ENCODE data around the gene SEL1L3.
"Not testable (repeated sequence)": the region's sequence is repeated elsewhere in the genome, so short reads cannot be mapped to it uniquely, and the experiment has no call there.

The SEL1L3 gene

DNA sequence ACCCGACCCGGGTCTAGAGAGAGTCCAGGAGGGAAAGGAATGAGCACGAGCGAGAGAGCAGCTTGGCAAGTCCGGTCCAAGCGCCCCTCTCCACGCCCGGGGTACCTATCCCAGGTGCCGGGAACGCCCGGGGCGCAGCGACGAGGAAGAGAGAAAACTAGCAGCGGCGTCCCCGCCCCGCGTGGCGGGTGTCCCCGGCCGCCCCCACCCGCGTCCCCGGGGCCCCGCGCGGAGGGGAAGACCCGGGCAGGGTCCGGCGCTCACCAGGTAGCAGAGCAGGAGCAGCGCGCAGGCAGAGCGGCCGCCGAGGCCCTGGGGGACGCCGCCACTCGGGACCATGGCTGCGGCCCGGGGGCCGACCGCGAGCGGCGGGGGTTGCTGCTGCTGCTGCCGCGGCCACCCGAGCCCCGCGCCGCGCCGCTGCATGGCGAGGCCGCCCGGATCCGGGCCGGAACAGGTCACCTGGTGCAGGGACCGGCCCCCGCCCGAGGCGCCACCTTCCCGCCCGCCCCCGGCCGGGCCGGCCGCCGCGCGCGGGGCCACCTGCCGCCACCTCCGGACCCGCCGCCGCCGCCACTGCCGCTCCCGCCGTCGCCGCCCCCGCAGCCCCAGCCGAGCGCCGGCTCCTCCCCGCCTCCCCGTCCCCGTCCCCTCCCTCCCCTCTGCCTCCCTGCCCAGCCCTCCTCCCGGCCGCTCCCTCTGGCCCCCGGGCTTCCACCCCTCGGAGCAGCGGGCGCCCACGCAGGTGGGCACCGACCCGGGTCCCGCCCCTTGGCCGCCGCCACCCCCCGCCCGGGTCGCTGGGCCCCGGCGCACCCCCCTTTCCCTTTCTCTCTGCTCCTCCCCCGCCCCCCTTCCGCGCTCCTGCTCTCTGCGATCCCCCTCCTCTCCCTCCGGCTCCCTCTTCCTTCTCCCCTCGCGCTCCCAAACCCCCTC lies at the start of gene SEL1L3:
SEL1L3 (minus strand) TSS at position 578 of the 936 bp plus-strand sequence; CDS start at position 426, 152 bp downstream.
- peak; percentile 81 for DNase-seq (ENCODE audit: low spot score)

DNA sequence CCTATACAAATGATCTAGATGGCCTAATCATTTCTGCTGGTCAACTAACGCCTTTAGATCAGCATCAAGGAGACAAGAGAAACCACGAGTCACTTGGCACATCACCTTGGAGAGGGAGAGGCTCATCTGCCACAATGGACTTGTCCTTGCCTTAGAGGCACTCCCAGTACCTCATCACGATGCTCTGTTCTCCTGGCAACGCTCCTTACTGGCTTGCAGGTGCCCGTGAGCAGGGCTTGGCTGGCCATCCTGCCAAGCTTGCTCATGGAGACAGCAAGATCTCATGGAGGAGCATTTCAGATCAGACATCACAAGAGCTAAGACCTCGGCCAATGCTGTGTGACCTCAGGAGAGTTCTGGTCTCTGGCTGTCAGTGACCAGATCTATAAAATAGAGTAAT lies 48.6 kb upstream of the SEL1L3 start:
- DNase-seq (ENCODE audit: low spot score), result no peak

DNA sequence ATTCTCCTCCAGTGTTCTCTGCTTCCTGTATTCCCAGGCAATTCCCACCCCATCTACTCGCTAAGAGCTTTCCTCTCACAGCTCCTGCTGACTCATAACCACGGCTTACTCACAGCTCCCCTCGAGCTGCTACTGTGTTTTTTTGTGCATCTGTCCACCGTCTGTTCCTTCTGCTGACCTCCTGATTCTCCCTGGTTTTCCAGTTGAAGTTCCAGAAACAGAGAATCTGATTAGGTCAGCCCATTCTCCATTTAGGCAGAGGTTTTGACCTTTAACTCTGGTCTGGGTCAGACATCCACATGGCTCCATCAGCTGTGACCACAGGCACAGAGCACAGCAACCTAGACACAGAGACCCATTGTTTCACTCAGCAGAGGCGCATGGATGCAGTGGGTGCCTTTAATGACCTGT lies 45.7 kb upstream of the SEL1L3 start:
- peak; percentile 34 for DNase-seq (ENCODE audit: low spot score)

DNA sequence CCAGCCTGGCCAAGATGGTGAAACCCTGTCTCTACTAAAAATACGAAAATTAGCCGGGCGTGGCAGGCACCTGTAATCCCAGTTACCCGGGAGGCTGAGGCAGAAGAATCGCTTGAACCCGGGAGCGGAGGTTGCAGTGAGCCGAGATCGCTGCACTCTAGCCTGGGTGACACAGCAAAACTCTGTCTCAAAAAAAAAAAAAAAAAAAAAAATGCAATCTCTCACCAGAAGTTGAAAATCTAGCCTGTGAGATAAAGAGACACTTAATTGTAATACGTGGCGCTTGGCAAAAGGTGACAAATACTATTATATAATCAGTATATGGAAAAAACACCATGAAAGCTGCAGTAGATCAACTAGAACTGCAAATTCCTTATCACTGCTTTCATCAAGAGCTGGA lies 43.3 kb upstream of the SEL1L3 start:
- DNase-seq (ENCODE audit: low spot score), result not testable (repeated sequence)

DNA sequence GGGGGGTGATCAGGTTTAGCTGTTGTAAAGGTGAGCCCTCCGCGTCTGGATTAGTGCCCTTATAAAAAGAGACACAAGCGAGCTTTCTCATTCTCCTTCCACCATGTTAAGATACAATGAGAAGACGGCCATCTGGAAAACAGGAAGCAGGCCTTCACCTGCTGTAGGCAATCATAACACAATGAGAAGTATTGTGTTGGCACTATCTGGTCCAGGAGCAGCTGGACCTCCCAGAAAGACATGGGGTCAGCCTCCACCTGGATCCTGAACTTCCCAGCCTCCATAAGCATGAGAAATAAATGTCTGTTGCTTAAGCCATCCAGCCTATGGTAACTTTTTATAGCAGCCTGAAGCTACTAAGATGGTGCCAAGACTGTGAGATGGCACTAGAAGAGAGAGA lies 42.6 kb upstream of the SEL1L3 start:
- DNase-seq (ENCODE audit: low spot score), result no peak

DNA sequence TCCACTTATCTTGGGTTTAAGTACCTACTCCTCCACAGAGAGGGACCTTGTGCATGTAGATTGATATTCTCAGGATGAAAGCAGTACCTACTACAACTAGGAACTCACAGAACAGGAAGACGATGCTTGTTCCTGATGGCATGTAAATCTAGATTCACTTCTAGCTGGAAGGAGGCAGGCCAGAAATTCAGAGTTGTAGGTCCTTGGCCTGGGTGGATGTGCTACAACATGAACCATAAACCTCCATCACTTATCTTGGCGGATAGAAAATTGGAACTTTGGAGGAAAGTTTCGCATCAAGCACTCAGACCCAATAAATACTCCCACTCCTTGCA lies 41.9 kb upstream of the SEL1L3 start:
- DNase-seq (ENCODE audit: low spot score), result no peak

DNA sequence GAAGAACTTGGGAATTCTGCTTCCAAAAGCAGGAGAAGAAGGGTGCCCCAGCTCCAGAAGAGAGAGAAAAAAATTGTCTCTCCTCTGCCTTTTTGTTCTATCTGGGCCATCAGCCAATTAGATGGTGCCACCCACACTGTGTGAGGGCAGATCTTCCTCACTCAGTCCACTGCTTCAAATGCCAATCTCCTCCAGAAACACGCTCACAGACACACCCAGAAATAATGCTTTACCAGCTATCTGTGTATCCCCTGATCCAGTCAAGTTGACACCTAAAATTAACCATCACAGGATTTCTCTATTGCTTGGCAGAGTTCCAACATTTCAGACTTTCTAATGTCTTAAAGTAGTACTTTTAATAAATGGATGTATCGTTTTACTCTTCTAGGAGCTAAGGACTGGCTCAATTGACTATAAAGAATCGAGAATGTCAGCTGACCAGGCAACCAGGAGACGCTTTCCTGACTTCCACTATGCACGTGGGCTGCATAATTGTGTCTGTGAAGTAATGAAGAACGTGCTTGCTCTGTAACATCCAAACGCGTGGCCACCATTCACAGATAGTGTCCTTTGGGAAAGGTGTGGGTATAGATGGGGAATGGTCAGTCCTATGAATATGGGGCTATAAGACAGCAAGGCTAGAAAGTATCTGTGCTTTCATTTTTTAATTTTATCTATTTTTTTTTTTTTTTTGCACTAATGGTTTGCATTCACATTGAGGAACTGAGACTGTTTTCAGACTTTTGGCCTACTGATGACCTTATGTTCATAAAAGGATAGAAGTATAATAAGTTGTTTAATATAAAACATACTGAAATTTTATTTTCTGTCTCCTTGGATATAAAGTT lies 41.3 kb upstream of the SEL1L3 start:
- no peak for DNase-seq (ENCODE audit: low spot score)

DNA sequence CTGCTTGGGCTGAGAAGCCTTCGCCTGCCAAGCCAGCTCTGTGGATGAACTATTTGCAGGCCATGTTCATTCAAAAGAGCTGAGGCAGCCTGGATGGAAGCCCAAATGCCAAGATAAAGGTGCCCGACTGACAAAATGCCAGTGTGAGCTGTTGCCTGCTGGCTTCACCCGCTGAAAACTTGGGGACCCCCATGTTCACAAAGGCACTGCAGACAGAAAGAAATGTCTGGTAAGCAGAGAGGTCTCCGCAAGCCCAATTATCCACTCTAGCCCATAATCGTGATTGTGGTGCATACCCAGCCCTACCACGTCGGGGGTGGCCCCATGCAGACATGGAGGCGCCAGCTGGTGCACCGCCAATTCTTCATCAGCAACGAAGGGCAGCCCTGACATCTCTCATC lies 38.2 kb upstream of the SEL1L3 start:
- DNase-seq (ENCODE audit: low spot score), result no peak

DNA sequence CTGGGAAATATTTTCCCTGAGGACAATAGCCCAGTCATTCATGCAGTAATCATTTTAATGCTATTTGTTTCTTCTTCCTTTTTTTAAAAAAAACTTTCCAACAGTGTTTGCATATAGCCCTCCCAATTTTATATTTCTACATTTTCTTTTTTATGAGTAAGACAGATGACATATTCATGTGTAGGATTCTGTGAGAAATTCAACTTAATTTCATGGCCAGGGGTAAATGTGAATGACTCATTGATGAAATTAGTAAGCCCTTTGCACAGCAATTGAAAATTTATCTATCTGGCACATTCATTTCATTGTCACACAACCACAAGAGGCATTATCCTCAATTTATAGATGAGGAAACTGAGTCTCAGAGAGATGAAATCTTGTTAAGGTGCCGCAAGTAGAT lies 37.5 kb upstream of the SEL1L3 start:
- DNase-seq (ENCODE audit: low spot score), result no peak

DNA sequence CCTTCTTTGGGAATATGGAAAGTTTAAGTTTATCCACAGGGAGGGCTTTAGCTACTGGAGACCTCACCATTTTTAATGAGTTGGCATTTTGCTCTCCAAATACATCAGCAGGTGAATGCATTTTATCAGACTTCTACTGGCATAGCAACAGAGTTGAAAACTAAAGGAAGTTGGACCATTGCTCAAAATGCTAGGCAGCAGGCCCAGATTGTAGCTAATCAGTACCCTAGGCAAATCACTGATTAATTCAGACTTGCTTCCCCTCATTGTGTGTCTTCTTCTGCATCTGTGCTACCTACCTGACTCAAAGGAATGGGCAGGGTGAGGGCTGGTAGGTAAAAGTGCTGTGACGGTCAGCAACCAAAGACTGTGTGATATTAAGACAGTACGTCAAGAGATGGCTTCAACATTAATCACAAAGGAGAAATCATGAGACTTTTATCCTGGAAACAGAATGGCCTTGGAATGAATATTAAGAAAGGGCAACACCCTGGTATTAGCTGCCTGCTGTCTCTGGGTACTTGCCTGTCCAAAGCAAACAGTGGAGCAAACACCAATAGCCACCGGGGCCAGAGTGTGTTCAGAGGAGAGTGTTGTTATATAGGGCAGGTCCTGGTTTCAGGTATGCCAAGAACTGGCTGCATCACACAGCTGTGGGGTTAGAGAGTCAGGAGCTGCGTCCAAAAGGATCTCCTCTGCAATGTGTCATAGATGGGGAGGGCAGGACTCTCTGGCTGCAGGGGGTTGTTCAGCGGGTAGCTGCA lies 34.2 kb upstream of the SEL1L3 start:
- no peak for DNase-seq (ENCODE audit: low spot score)

DNA sequence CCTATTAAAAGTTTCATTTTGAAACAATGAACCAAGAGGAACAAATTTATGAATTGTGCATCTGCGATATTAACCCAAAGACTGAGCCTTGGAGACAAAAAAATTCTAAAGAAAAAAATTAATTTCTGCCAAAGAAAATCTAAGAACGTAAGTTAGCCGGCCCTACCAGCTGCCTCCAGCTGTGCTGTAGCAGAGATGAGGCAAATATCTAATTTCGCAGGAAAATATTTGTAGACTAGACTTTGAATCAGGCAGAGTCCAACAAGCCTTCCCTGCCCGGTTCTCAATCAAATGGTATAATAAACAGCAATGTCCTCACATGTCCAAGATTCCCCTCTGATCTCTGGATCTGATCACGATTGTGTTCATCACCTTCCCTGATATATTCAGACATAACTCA lies 30.0 kb upstream of the SEL1L3 start:
- no peak for DNase-seq (ENCODE audit: low spot score)

DNA sequence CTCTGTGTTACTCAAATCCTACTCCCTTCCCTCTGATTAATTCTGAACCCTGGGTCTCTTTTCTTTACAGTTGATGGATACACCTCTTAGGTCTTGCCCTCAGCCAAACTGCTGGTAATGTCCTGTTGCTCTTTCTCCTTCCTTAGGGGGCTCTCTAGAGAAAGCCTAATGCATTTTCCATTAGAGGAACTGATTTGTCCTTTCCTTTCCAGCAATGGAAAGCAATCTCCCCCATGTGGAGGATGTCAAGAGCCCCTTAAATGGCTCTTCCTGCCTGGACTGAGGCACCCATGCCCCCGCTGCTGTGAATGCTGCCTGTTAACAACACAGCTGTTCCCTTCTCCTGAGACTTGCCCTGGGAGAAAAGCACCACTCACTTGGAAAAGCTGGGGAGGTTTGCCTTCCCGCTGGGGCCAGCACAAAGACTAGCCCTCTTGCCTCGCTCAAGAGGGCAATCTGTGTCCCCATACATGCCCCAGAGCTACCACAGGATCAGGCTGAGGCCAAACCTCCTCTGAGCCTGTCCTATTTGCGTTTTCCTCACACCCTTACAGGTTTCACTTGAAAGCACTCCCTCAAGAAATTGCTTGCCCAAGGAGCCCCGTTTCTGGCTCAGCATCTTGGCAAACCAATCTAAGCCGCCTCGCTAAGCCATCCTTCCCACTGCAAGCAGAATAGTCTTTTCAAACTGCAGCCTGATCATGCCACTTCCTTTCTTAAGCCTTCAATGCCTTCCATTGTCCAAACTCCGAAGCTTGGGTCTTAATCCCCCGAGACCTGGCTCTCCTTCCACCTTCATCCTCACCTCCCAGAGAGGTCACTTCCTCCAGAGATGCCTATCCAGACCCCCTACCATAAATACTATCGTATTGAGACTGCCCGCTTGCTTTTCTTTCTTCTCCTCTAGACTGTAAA lies 28.0 kb upstream of the SEL1L3 start:
- DNase-seq (ENCODE audit: low spot score), result no peak

DNA sequence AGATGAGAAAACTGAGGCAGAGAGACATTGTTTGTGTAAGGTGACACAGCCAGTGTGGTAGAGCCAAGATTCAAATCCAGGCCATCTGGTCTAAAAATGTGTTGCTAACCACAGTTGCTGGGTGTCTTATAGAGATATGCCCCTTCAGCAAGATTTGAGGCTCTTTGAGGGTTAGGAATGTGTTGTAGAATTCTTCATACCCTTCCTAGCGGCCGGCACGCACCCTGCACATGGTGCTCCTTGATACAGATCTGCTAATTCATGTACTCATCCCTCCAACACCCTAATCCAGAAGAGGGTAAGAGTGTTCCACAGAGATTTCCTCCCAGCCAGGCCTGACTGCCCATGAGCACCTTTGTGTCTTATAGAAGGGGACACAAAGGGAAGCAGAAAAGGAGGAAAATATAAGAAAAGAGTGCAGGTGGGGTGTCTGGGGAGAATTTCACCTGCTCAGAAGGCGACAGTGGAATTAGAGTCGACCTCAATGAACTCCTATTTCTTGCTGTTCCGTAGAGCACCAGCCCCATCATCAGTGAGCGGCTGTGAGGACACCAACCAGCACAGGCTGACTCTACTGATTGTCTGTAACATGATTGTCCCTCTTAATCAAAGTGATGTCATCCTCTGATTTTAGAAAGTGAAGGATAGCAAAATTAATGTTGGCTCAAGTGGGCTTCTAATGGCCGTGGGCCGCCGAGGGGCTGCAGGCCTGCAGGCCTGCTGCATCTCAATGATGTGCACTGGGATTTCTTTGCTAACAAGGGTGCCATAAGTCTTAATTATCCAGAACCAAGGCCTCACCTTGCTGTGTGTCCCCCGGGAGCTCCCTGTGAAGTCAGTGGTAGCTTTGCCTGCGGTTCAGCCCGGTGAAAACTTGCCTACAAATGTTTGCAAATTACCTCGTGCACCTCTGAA lies 27.1 kb upstream of the SEL1L3 start:
- no peak for DNase-seq (ENCODE audit: low spot score)

DNA sequence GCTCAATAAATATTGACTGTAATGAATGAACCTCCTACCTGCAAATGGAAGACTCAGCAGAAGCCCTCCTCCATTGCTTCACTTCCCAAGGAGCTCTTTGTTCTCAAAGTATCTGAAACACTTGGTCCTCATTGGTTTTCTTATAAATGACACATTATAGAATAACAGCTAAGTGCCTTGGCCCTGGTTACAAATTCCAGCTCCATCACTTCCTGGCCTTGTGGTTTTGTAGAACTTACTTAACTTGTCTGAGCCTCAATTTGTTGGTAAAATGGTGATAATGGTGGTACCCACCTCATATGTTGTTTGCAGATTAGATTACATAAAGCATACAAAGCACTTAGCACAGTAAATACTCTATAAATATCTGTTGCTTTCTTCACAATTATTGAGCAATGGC lies 26.0 kb upstream of the SEL1L3 start:
- DNase-seq (ENCODE audit: low spot score), result no peak

DNA sequence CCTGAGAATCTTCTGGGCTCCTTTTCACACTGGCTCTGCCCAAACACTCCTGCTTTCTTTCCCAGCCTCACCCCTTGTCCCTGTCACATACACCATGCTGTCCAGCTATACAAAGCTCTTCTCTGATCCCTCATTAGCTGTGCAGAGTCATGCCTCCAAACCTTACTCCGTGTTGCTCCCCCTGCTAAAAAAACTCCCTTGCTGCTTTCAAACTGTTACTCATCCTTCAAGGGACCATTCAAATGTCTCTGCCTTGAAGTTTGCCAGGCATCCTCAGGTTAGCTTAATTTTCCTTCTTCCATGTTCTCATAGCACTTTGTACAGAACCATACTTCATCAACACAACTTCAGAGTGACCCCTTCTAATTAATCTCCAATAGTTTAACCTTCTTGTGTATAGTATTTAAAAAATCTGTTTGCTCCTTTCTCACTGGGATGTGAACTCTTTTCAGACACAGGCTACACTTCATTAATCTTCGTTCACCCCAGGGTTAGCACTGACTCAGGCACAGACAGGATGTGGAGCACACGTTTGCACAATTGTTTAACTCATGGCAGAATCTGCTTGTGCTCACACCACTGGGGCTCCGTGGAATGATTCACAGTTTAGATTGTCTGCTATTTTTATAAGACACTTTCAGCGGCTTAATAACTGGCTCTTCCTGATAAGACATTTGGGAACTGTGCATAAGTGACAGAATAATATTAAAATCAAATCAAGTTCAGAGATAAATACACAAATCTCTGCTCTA lies 21.4 kb upstream of the SEL1L3 start:
- DNase-seq (ENCODE audit: low spot score), result no peak

DNA sequence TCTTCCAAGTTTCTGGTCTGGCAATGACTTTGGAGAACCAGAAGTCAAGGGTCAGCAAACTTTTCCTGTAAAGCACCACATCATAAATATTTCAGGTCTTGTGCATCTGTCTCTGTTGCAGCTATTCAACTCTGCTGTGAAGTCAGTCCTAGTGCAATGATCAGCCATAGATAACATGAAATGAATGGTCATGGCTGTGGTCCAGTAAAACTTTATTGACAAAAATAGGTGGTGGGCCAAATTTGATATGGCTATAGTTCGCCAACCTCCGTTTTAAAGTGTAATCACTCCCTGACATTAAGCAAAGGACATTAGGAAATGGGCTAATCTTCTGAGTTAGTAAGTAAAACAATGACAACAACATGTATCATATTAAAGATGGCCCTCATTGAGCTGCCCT lies 20.8 kb upstream of the SEL1L3 start:
- DNase-seq (ENCODE audit: low spot score), result no peak

DNA sequence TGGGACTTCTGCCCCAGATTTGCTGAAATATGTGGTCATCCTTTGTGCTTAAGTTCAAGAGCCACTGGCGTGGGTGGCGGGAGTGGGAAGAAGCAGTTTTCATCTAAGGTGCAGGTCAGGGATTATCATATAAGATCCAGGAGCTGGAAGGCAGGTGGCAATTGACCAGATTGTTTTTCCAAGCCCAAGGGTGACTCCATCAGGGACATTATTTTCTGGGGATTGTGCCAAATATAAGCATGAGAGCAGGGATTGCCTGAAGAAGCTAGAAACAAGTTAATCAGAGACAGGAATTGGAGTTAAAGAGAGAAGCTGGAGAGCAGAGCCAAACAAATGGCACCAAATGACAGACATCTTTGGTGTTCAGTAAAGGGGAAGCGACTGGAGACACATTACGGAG lies 19.4 kb upstream of the SEL1L3 start:
- DNase-seq (ENCODE audit: low spot score), result no peak

DNA sequence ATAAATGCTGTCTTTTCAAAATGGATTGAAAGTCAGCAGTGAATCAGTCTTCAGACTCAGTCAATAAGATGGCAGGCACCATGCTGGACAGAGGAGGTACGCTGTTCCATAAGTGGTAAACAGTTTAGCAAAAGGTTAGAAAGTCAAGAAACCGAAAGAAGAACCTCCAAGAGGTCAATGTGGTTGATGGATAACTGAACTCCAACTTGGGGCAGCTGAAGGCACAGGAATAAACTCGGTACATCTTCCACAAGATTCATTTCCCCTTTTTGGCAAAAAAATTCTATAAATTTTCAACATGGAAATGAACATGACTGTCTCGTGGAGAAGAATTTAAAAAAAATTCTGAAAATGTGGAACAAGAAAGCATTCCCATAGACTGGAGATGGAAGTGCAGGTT lies 18.4 kb upstream of the SEL1L3 start:
- no peak for DNase-seq (ENCODE audit: low spot score)

DNA sequence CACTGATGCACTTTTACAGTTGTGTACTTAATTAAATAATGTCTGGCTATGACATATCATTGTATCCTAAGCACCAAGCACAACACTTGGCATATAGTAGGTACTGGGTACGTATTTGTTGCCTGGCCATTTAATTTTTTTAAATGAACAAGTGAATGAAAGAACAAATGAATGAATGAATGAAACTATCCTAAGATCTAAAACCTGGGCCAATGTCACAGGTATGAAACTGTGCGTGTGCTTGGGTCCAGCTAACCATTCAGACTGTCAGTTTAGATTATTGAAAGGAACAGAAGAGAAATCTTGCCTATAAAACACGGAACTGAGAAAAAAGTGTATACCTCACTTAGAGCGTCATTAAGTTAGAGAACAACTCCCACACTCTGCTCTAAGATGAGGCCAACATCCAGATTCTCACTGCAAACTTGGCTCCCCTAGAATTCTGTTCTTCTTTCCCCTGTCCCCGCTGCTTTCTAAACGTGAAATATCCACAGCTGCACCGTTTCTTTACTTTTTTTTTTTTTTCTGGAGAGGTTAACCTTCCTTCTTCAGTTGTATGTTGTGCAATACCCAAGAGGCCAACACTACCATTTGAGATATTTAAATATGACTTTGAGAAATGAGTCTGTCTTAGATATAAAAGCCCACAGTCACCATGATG lies 17.3 kb upstream of the SEL1L3 start:
- no peak for DNase-seq (ENCODE audit: low spot score)

Measured in HuH-7.5 (cell line).